H9 (cell line): ENCODE results near the gene PALD1. TPM values are rescaled to one million over a fixed set of nuclear protein-coding genes. Genes with fewer than 3 reads are reported as not detected.

Experiments
- DNase-seq: peaks from one replicate; pipeline ENCODE4 v3.0.0-alpha.2; 2017
- H2AFZ ChIP-seq: one replicate; pipeline ENCODE4 v1.6.1; 2013; ENCODE audit warnings: mild to moderate bottlenecking, low read length, control low read depth, moderate library complexity
- H2AK5ac ChIP-seq: 2 replicates; pipeline ENCODE4 v1.6.1; 2013; ENCODE audit warnings: low read length, control low read depth, mixed read lengths; ENCODE audit not compliant: insufficient read length
- H2BK120ac ChIP-seq: one replicate; pipeline ENCODE4 v1.6.1; 2013; ENCODE audit warnings: low read depth, mild to moderate bottlenecking, low read length, control low read depth, inconsistent platforms; ENCODE audit not compliant: poor library complexity, severe bottlenecking
- H2BK12ac ChIP-seq: 2 replicates; pipeline ENCODE4 v1.6.1; 2013; ENCODE audit warnings: low read length, control low read depth, mixed read lengths, low read depth; ENCODE audit not compliant: insufficient read length
- H2BK15ac ChIP-seq: 2 replicates; pipeline ENCODE4 v1.6.1; 2013; ENCODE audit warnings: low read depth, low read length, control low read depth
- H2BK20ac ChIP-seq: one replicate; pipeline ENCODE4 v1.6.1; 2013; ENCODE audit warnings: low read depth, mild to moderate bottlenecking, low read length, control low read depth, inconsistent platforms; ENCODE audit not compliant: poor library complexity, severe bottlenecking
- H2BK5ac ChIP-seq: 2 replicates; pipeline ENCODE4 v1.6.1; 2013; ENCODE audit warnings: low read length, control low read depth, mixed read lengths; ENCODE audit not compliant: insufficient read length
- H3K14ac ChIP-seq: 2 replicates; pipeline ENCODE4 v1.6.1; 2013; ENCODE audit warnings: low read length, control low read depth; ENCODE audit not compliant: insufficient read depth
- H3K18ac ChIP-seq: 2 replicates; pipeline ENCODE4 v1.6.1; 2013; ENCODE audit warnings: low read depth, mild to moderate bottlenecking, mixed read lengths, low read length, control low read depth; ENCODE audit not compliant: insufficient read length
- H3K23ac ChIP-seq: 2 replicates; pipeline ENCODE4 v1.6.1; 2013; ENCODE audit warnings: low read length, control low read depth, mixed read lengths, low read depth; ENCODE audit not compliant: insufficient read length
- H3K23me2 ChIP-seq: 2 replicates; pipeline ENCODE4 v1.6.1; 2013; ENCODE audit warnings: low read depth, mild to moderate bottlenecking, mixed read lengths, low read length, control low read depth; ENCODE audit not compliant: insufficient read length, poor library complexity, severe bottlenecking
- H3K27ac ChIP-seq: 2 replicates; pipeline ENCODE4 v1.5.1; 2013; ENCODE audit warnings: low read length, control low read depth, mixed read lengths, low read depth; ENCODE audit not compliant: insufficient read length
- H3K27me3 ChIP-seq: 2 replicates; pipeline ENCODE4 v1.6.1; 2013; ENCODE audit warnings: low read length, control low read depth, inconsistent platforms; ENCODE audit not compliant: insufficient read depth
- H3K4ac ChIP-seq: 2 replicates; pipeline ENCODE4 v1.6.1; 2013; ENCODE audit warnings: low read depth, mild to moderate bottlenecking, control low read depth, inconsistent platforms, low read length, moderate library complexity
- H3K4me1 ChIP-seq: 2 replicates; pipeline ENCODE4 v1.6.1; 2013; ENCODE audit warnings: low read length, control low read depth, inconsistent platforms; ENCODE audit not compliant: insufficient read depth
- H3K4me2 ChIP-seq: 2 replicates; pipeline ENCODE4 v1.6.1; 2013; ENCODE audit warnings: low read length, control low read depth, mixed read lengths; ENCODE audit not compliant: insufficient read length, insufficient read depth
- H3K56ac ChIP-seq: 2 replicates; pipeline ENCODE4 v1.6.1; 2013; ENCODE audit warnings: low read depth, mild to moderate bottlenecking, mixed read lengths, low read length, control low read depth; ENCODE audit not compliant: insufficient read length
- H3K79me1 ChIP-seq: 2 replicates; pipeline ENCODE4 v1.6.1; 2013; ENCODE audit warnings: low read depth, mild to moderate bottlenecking, moderate library complexity, low read length, control low read depth, inconsistent platforms; ENCODE audit not compliant: insufficient read depth, poor library complexity, severe bottlenecking
- H3K79me2 ChIP-seq: 2 replicates; pipeline ENCODE4 v1.6.1; 2013; ENCODE audit warnings: low read length, control low read depth, inconsistent platforms; ENCODE audit not compliant: insufficient read depth
- H3K9ac ChIP-seq: 2 replicates; pipeline ENCODE4 v1.6.1; 2013; ENCODE audit warnings: low read length, control low read depth, mixed read lengths; ENCODE audit not compliant: insufficient read length; ENCODE audit errors: extremely low read depth
- H3K9me3 ChIP-seq: one replicate; pipeline ENCODE4 v1.6.1; 2013; ENCODE audit warnings: low read depth, low read length, inconsistent platforms; ENCODE audit not compliant: control insufficient read depth
- H3T11ph ChIP-seq: one replicate; pipeline ENCODE4 v1.6.1; 2013; ENCODE audit warnings: mild to moderate bottlenecking, low read length, control low read depth, inconsistent platforms
- H4K20me1 ChIP-seq: one replicate; pipeline ENCODE4 v1.6.1; 2013; ENCODE audit not compliant: control insufficient read depth, insufficient read length, insufficient read depth
- H4K5ac ChIP-seq: 2 replicates; pipeline ENCODE4 v1.6.1; 2013; ENCODE audit warnings: low read depth, mild to moderate bottlenecking, mixed read lengths, low read length, control low read depth; ENCODE audit not compliant: insufficient read length
- H4K8ac ChIP-seq: replicated peaks from 2 replicates; pipeline ENCODE4 v1.6.1; 2013; ENCODE audit warnings: low read length, control low read depth, mixed read lengths, low read depth; ENCODE audit not compliant: insufficient read length
- H4K91ac ChIP-seq: 2 replicates; pipeline ENCODE4 v1.6.1; 2013; ENCODE audit warnings: low read depth, mild to moderate bottlenecking, moderate library complexity, mixed read lengths, low read length, control low read depth; ENCODE audit not compliant: insufficient read length
- H3K27ac Mint-ChIP-seq, 3 experiments: 2 replicates in 2 of 3; 3 replicates in 1 of 3; pipeline ENCODE4 v1.8.0; 2020 to 2021; ENCODE audit warnings: mixed read lengths in 3 of 3, mild to moderate bottlenecking in 1 of 3, moderate library complexity in 1 of 3
- H3K27me3 Mint-ChIP-seq: 2 replicates; pipeline ENCODE4 v1.8.0; 2021; ENCODE audit warnings: low read depth, mild to moderate bottlenecking, moderate library complexity, mixed read lengths
- H3K36me3 Mint-ChIP-seq, 3 experiments: 2 replicates in 2 of 3; 3 replicates in 1 of 3; pipeline ENCODE4 v1.8.0; 2020 to 2021; ENCODE audit warnings: low read depth in 3 of 3, mixed read lengths in 3 of 3; ENCODE audit not compliant: insufficient read depth in 1 of 3
- H3K4me1 Mint-ChIP-seq, 2 experiments: 2 replicates each; pipeline ENCODE4 v1.8.0; 2020; ENCODE audit warnings: mixed read lengths in 2 of 2
- H3K4me3 Mint-ChIP-seq, 2 experiments: 2 replicates in 1 of 2; 3 replicates in 1 of 2; pipeline ENCODE4 v1.8.0; 2020 to 2021; ENCODE audit warnings: mild to moderate bottlenecking in 2 of 2, mixed read lengths in 2 of 2, moderate library complexity in 1 of 2
- H3K9me3 Mint-ChIP-seq, 2 experiments: 2 replicates in 1 of 2; 3 replicates in 1 of 2; pipeline ENCODE4 v1.8.0; 2020; ENCODE audit warnings: mild to moderate bottlenecking in 2 of 2, mixed read lengths in 2 of 2, moderate library complexity in 1 of 2
- WGBS: extraction: QIAGEN DNeasy Blood & Tissue Kit; methylation state at CpG from one replicate; pipeline ENCODE4 v1.1.7; 2013; ENCODE audit warnings: missing lambda C conversion rate, low lambda C conversion rate, mixed read lengths; ENCODE audit not compliant: insufficient read length; ENCODE audit errors: extremely low coverage; 5-methylcytosine and 5-hydroxymethylcytosine counted together
- total RNA-seq: library from RNA; stranded (reverse); gene quantifications from 2 replicates; pipeline ENCODE4 v1.2.1, GENCODE V29; 2021
- TF ChIP-seq, protein P1 (sequence below): fragments of 200-600 bp; sonication (generic); conservative IDR thresholded peaks from 3 replicates; pipeline ENCODE4 v1.8.0; 2021; ENCODE audit warnings: antibody characterized with exemption, mild to moderate bottlenecking

Gene PALD1
- total RNA-seq, 1 experiment from 2014 or later = 21.1 TPM

GRCh38 chr10:70481105-70481504, 2.5 kb downstream of the PALD1 start:
- Histone ChIP-seq H3K9me3 (no peaks in the 10 kb centered on the region), H2BK12ac (no peak overlapping the region), H3K27me3 (no peaks in the 10 kb centered on the region), H3K23ac (no peak overlapping the region), H4K8ac (no peak overlapping the region), H4K20me1 (no peaks in the 10 kb centered on the region), H3T11ph (no peak overlapping the region), H3K4ac (no peak overlapping the region), H3K18ac (no peak overlapping the region), H3K4me1 (peaks cover 12% of the 10 kb centered on the region), H2AK5ac (no peak overlapping the region), H3K9ac (no peak overlapping the region), H4K5ac (no peak overlapping the region), H3K27ac (no peak overlapping the region), H3K56ac (no peak overlapping the region), H3K79me1 (peaks cover 2% of the 10 kb centered on the region), H4K91ac (no peak overlapping the region), H2BK5ac (no peak overlapping the region), H3K79me2 (peaks cover 2% of the 10 kb centered on the region; the same call in 1 of the 2 replicates), H2BK15ac (no peak overlapping the region), H2AFZ (no peak overlapping the region), H3K4me2 (no peak overlapping the region), H2BK120ac (no peak overlapping the region), H2BK20ac (no peak overlapping the region), H3K14ac (no peak overlapping the region), H3K23me2 (peaks cover 14% of the 10 kb centered on the region)
- H3K4me3 Mint-ChIP-seq = no peak overlapping the region
- no CpG with 5 or more reads among the region's 9 CpGs for WGBS
- TF ChIP-seq, protein P1, sequence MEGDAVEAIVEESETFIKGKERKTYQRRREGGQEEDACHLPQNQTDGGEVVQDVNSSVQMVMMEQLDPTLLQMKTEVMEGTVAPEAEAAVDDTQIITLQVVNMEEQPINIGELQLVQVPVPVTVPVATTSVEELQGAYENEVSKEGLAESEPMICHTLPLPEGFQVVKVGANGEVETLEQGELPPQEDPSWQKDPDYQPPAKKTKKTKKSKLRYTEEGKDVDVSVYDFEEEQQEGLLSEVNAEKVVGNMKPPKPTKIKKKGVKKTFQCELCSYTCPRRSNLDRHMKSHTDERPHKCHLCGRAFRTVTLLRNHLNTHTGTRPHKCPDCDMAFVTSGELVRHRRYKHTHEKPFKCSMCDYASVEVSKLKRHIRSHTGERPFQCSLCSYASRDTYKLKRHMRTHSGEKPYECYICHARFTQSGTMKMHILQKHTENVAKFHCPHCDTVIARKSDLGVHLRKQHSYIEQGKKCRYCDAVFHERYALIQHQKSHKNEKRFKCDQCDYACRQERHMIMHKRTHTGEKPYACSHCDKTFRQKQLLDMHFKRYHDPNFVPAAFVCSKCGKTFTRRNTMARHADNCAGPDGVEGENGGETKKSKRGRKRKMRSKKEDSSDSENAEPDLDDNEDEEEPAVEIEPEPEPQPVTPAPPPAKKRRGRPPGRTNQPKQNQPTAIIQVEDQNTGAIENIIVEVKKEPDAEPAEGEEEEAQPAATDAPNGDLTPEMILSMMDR = no peak
- no peaks in the 10 kb centered on the region; the same call in none of the 2 replicates for H3K27me3 Mint-ChIP-seq
- H3K4me1 Mint-ChIP-seq = peaks cover 37 to 44% of the 10 kb centered on the region in 2 experiments
- DNase-seq = no peak
- H3K36me3 Mint-ChIP-seq = peaks cover 0 to 9% (median 6%) of the 10 kb centered on the region in 3 experiments; a peak in 5 of 7 replicates
- no peaks in the 10 kb centered on the region for H3K9me3 Mint-ChIP-seq
- H3K27ac Mint-ChIP-seq = peak overlapping the region in 1 of 3 experiments; percentile 49; a peak in 1 of 7 replicates
